Fibroblast of skin of left quadriceps (primary cell): Measurements from ENCODE around the gene CTSA.
"Not testable (repeated sequence)": the region's sequence is repeated elsewhere in the genome, so short reads cannot be mapped to it uniquely, and the experiment has no call there.

Source experiments
- DNase-seq, 2 experiments: peaks; one replicate each; pipeline ENCODE4 v3.0.0-alpha.2; 2013; ENCODE audit warnings: low read depth in 2 of 2

Gene CTSA

GRCh38 chr20:45894797-45895196 lies 3.7 kb downstream of the CTSA start:
- DNase-seq, result no peak

GRCh38 chr20:45896641-45897161 lies 5.6 kb downstream of the CTSA start:
- no peak for DNase-seq

- DNase-seq, result no peak
These were observed 6.2 kb downstream of the CTSA start for GRCh38 chr20:45897289-45897688.

GRCh38 chr20:45897692-45898091 lies 6.6 kb downstream of the CTSA start:
- DNase-seq, result no peak

GRCh38 chr20:45898285-45898684 lies 7.2 kb downstream of the CTSA start:
- no peak for DNase-seq

GRCh38 chr20:45899046-45899835 lies 8.1 kb downstream of the CTSA start:
- DNase-seq, result no peak

GRCh38 chr20:45901332-45901731 lies 10.2 kb downstream of the CTSA start:
- DNase-seq, result not testable (repeated sequence)

GRCh38 chr20:45902199-45902701 lies 11.1 kb downstream of the CTSA start:
- no peak for DNase-seq

- no peak for DNase-seq
These were observed 13.7 kb downstream of the CTSA start for GRCh38 chr20:45904583-45905504.

GRCh38 chr20:45905505-45906079 lies 14.5 kb downstream of the CTSA start:
- no peak for DNase-seq

- no peak for DNase-seq
These were observed 16.2 kb downstream of the CTSA start for GRCh38 chr20:45907219-45907948.

GRCh38 chr20:45908084-45908483 lies 16.9 kb downstream of the CTSA start:
- DNase-seq, result no peak

GRCh38 chr20:45909336-45909808 lies 18.2 kb downstream of the CTSA start:
- no peak for DNase-seq

- DNase-seq, result no peak
These were observed 18.9 kb downstream of the CTSA start for GRCh38 chr20:45909817-45910669.

- peak; percentile 100 for DNase-seq
These were observed 19.7 kb downstream of the CTSA start for GRCh38 chr20:45910670-45911485.

- DNase-seq, result no peak
These were observed 20.6 kb downstream of the CTSA start, which contains the start of gene PLTP for GRCh38 chr20:45911486-45912343. Gene PLTP, minus strand, starts transcription at chr20:45912155. Its CDS starts 703 bp downstream, at chr20:45911452.

GRCh38 chr20:45912344-45912682 lies 21.2 kb downstream of the CTSA start:
- DNase-seq, result no peak

- no peak for DNase-seq
These were observed 22.0 kb downstream of the CTSA start for GRCh38 chr20:45913116-45913515.
